Measurements from ENCODE around the gene SHC3.
A peak's percentile ranks its signal among the peaks of the same experiment; 100 is the strongest.

Gene SHC3

DNA sequence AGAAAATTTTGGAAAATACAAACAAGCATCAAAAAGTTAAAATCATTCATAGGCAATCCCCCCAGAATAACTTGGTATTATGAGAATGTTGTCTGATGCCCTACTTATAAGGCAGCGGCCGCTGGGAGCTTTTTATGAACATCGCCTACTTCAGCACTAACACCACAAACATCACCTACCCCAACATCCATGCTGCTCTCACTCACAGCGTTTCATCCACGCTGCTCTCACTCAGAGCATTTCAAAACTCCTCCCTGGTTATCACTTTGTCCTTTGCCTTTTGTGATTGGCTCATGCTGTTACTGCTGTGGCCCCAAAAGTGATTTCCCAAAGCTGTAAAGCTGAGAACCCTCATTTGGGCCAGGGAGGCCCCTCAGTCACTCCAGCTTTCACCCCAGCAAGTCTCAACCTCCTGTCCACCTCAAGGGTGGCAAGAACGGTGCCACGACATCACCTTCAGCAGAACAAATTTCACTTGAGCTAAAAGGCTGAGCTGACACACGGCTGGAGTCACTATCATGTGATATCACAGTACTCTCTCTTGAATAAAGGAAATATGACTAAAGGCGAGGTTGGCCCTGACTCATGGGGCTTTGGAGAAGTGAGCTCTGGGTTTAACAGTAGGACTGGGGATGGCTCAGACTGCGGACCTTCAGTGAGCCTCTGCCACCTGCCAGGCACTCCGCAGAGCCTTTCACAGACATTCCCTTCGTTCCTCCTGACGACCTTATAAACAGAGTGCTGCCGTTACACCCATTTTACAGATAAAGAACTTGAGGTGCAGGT is 25.2 kb downstream of the SHC3 start:
- DNase-seq = peak; percentile 91

- peak; percentile 72 for DNase-seq
Measured at GRCh38 chr9:89149726-89150125, 28.9 kb downstream of the SHC3 start.

DNA sequence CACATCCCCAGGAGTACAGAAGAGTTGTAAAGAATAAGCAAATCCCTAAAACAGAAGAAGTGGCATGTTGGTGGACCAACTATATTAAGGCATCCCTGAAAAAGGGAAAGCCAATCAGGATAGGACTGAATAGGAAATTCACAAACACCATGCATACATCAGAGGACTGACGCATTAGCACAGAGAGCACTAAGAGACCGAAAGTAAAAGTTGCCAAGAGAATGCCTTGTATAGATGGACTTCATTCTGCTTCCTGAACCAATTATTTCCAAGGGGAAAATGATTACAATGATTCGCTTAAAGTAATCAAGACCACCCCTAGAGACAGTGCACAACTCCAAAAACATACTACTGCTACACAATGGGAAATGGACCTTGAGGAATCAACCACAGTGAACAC is 33.5 kb downstream of the SHC3 start:
- no peak for DNase-seq

- DNase-seq = no peak
Measured at GRCh38 chr9:89144238-89144637, 34.4 kb downstream of the SHC3 start.

DNA sequence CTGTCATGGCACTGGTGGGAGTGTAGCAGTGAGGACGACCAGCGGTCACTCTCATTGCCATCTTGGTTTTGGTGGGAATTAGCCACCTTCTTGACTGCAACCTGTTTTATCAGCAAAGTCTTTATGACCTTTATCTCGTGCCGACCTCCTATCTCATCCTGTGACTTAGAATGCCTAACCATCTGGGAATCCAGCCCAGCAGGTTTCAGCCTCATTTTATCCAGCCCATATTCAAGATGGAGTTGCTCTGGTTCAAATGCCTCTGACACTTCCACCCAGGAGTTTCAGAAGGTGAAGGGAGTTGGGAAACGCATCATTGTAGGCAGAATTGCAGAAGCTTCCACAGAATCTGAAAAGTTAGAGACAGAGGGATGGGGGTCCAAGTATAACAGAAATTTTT is 35.4 kb downstream of the SHC3 start:
- DNase-seq = no peak

- DNase-seq = peak; percentile 71
Measured at GRCh38 chr9:89139455-89139854, 39.2 kb downstream of the SHC3 start.

- peak; percentile 90 for DNase-seq
Measured at GRCh38 chr9:89138463-89139390, 39.9 kb downstream of the SHC3 start.

DNA sequence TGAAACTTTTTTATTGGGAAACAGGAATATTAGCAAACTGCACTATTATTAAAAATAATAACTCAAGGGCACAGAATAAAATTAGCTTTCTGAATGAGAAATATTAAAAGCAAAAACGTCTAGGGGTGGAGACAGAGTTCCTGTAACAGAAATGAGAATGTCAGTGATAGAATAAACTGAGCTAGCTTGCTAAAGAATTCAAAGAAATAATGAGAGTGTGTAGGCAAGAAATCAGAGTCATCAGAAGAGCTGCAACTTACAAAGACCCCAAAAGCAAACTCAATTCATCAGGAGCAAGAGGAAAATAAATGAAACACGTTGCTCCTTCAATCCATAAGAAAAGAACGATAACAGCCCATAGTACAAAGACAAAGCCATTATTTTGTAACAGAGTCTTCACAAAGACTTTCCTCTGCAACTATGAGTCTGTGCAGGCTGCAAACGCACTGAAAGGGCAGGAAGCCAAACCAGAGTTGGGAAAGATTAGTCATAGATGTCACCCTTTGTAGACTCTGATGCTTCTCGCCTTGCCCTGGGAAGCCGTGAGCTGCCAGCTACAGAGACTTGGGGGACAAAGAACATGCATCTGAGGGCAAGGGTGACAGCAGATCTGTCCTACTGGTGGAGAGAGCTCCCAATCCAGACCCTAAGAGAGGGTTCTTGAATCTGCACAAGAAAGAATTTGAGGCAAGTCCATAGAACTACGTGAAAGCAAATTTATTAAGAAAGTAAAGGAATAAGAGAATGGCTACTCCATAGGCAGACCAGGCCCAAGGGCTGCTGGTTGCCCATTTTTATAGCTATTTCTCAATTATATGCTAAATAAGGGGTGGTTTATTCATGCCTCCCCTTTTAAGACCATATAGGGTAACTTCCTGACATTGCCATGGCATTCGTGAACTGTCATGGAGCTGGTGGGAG is 40.8 kb downstream of the SHC3 start:
- DNase-seq = peak; percentile 97

GRCh38 chr9:89135591-89136166 is 42.9 kb downstream of the SHC3 start:
- DNase-seq = no peak

- DNase-seq = no peak
Measured at GRCh38 chr9:89134709-89135108, 43.9 kb downstream of the SHC3 start.

GRCh38 chr9:89122949-89123348 is 55.7 kb downstream of the SHC3 start:
- peak; percentile 42 for DNase-seq

- no peak for DNase-seq
Measured at GRCh38 chr9:89120704-89121103, 57.9 kb downstream of the SHC3 start.

DNA sequence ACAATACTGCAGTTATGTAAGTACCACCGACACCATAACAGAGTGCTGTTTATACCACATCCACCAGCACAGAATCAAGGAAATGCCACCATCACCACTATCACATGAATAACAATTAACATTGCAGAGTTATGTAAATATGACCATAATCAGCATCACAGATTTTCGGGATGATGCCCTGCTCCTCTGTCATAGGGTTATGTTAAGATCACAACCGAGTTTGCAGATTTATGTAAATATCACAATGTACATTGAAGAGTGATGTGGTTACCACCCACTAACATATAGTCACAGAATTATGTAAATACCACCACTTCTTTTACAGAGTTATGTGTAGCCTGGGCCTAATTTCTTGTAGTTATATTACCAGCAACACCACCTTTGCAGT is 61.8 kb downstream of the SHC3 start:
- DNase-seq = no peak

DNA sequence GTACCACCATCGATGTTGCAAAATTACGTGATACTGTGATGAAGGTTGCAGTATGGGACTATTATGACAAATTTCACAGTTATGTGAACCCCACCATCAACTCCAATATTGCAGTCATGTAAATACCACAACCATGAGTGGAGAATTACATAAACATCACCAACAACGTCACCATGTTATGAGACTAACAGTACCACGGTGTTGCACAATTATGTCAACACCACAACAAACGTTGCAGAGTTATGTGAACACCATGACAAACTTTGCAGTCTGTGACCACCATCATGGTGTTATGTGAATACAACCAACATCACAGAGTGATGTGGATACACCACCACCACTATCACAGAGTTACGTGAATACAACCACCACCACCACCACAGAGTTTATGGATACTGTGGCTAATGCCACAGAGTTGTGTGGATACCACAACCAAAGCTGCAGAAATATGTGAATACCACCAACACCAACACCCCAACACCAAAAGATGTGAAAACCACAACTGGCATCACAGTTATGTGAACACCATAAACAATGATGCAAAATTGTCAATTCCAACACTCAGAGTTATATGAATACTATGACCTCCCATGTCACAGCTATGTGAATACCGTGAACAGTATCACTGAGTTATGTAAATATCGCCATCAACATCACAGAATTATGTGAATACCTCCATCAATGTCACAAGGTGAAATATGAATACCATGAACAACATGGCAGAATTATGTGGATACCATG is 62.4 kb downstream of the SHC3 start:
- peak; percentile 74 for DNase-seq

DNA sequence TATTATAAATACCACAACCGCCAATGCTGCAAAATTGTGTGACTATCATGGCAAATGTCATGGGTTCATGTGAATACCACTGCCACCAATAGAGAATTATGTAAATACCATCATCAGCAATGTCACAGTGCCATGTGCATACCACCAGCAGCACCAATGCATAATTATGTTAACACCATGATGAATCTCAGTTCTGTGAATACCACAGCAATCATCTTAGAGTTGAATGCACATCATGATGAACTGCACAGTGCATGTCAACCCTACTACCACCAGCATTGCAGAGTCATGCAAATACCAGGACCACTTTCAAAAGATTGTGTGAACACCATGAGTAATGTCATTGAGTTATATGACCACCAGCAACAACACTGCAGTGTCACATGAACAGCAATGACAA is 63.2 kb downstream of the SHC3 start:
- DNase-seq = no peak

DNA sequence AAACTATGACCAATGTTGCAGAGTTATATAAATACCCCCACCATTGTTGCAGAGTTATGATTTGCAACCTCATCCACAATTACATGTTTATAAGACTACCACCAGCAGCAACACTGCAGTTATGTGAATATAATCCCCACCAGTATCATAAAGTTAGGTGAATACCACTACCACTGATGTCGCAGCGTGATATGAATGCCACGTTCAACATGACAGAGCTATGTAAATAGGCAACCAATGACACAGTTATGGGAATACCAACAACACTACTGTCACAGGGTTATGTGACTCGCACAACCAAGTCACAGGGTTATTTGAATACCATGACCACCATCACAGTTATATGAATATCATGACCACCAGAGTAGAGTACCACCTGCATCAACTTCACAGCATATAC is 63.9 kb downstream of the SHC3 start:
- no peak for DNase-seq

DNA sequence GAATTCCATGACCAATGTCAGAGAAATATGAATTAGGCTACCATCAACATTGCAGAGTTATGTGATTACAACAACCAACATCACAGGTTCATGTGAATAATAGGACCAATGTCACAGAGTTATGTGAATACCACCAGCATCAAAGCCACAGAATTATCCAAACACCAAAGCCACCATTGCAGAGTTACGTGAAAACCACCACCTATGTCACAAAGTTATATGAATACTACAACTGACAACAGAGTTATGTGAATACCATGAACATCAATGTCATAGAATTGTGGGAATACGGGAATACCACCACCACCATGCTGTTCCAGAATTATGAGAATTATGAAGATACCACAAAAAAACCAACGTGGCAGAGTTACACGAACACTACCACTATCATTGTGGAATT is 64.8 kb downstream of the SHC3 start:
- no peak for DNase-seq

GRCh38 chr9:89112243-89112642 is 66.4 kb downstream of the SHC3 start:
- DNase-seq = no peak

GRCh38 chr9:89109666-89110065 is 69.0 kb downstream of the SHC3 start:
- no peak for DNase-seq

GRCh38 chr9:89107406-89107805 is 71.2 kb downstream of the SHC3 start:
- no peak for DNase-seq

DNA sequence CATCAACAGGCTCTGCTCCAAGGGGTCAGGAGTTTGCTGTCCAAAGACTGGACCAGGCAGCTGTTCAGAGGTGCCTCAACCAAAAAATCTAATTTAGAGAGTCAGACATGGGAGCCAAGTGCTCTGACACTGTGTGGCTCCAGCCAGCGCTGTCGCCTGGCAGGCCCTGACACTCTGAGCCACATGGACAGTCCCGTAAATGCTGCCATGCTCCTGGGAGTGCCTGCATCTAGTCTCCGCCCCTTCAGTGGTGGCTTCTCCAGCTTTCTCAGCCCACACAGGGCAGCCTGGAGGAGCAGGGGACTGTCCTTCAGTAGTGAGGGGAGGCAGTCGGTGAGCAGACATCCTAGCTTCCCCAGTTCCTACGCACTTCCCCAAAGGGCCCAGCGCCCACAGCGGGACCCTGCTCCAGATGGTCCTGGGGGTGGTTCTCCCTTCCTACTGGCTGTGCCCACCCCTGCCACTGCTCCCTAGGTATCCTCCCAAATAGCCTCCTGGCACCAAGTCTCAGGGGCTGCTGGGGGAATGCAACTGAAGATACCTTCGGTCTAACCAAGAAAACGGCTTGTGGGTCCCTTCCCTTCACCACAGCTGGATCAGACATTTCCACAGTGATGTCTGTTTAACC is 72.3 kb downstream of the SHC3 start:
- no peak for DNase-seq

Data from fibroblast of skin of right biceps (primary cell).